ENCODE results near the gene CTU1. TPM values are rescaled to one million over a fixed set of nuclear protein-coding genes. Genes with fewer than 3 reads are reported as not detected.

The CTU1 gene
- total and polyA plus RNA-seq, 8 donors: 1.6 to 9.9 (median 2.6) TPM

- ATAC-seq (no peak), DNase-seq (no peak)
- intact Hi-C loops (cut with DNase I): no loop called here
- no peak overlapping the region for H3K4me3 ChIP-seq
- peaks cover 0 to 2% of the 10 kb centered on the region in 2 donors for H3K9me3 ChIP-seq
- H3K36me3 ChIP-seq: no peaks in the 10 kb centered on the region
- peaks cover 0 to 93% of the 10 kb centered on the region in 2 donors for H3K4me1 ChIP-seq
- TF ChIP-seq CTCF (IDR thresholded peaks at IDR 0.05): no peak
- peak overlapping the region; percentile 73 to 93 for H3K27ac ChIP-seq
- peaks cover 0 to 27% of the 10 kb centered on the region in 2 donors for H3K27me3 ChIP-seq
Observed at GRCh38 chr19:51135986-51136762, 28.0 kb upstream of the CTU1 start.

DNA sequence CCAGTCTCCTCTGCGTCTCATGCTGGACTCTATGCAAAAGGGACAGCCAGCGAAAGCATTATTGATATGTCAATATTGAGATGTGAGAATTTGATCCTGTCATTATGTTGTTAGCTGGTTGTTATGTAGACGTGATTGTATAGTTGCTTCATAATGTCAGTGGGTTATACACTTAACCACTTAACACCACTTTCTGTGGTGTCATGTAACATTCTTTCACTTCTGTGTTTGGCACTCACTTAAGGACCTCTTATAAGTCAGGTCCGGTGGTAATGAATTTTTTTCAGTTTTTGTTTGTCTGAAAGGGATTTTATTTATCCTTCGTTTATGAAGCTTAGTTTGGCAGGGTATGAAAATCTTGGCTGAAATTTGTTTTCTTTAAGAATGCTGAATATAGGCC lies 26.8 kb upstream of the CTU1 start:
- ATAC-seq (no peak), DNase-seq (no peak)
- TF ChIP-seq CTCF (IDR thresholded peaks at IDR 0.05): no peak
- intact Hi-C loops (cut with DNase I): no loop called here
- Histone ChIP-seq H3K9me3 (peaks cover 0 to 2% of the 10 kb centered on the region in 2 donors), H3K36me3 (peaks cover 0 to 10% of the 10 kb centered on the region in 2 donors), H3K27ac (peak overlapping the region in 1 of 2 donors; percentile 93), H3K27me3 (peaks cover 0 to 16% of the 10 kb centered on the region in 2 donors), H3K4me3 (no peak overlapping the region), H3K4me1 (peaks cover 0 to 93% of the 10 kb centered on the region in 2 donors)

DNA sequence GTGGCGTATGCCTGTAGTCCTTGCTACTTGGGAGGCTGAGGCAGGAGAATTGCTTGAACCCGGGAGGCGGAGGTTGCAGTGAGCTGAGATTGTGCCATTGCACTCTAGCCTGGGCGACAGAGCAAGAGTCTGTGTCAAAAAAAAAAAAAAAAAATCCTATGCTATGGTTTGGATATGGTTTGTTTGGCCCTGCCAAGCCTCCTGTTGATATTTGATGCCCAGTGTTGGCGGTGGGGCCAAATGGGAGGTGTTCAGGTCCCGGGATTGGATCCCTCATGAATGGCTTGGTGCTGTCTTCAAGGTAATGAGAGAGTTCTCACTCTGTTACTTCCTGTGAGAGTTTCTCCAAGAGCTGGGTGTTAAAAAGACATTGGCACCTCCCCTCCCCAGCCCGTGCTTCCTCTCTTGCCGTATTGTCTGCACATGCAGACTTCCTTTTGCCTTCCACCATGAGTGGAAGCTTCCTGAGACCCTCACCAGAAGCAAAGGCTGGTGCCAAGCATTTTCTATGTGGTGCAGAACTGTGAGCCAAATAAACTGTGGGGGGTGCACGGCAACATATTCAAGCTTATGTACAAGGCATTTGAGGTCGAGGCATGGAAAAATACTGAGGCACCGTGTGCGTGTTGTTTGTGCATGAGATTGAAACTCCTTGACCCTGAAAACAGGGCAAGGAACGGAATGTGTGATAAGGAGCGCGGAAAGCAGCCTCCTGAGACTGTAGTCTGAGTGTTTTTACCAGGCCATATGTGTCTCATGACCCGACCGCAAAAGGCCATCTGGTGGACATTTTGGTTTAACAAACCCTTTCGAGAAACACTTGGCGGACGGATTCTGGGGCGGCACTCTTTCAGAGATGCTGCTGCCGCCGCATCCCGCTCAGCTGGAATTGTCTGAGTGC lies 23.8 kb upstream of the CTU1 start:
- H3K27ac ChIP-seq: peak overlapping the region; percentile 79
- peak overlapping the region in 1 of 2 donors; percentile 0 for H3K4me3 ChIP-seq
- H3K4me1 ChIP-seq: peaks cover 0 to 90% of the 10 kb centered on the region in 2 donors
- DNase-seq: peak in 3 of 4 donors; percentile 42 to 77 (median 61)
- intact Hi-C loops (cut with DNase I): no loop called here
- peaks cover 0 to 2% of the 10 kb centered on the region in 2 donors for H3K9me3 ChIP-seq
- peaks cover 0 to 28% of the 10 kb centered on the region in 2 donors for H3K36me3 ChIP-seq
- TF ChIP-seq CTCF (IDR thresholded peaks at IDR 0.05): no peak
- ATAC-seq: peak; percentile 77
- H3K27me3 ChIP-seq: peaks cover 0 to 4% of the 10 kb centered on the region in 2 donors

DNA sequence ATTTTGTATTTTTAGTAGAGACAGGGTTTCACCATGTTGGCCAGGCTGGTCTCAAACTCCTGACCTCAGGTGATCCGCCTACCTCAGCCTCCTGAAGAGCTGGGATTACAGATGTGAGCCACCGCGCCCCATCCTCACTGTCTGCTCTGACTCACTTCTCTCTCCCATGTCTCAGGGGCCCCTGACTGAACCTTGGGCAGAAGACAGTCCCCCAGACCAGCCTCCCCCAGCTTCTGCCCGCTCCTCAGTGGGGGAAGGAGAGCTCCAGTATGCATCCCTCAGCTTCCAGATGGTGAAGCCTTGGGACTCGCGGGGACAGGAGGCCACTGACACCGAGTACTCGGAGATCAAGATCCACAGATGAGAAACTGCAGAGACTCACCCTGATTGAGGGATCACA lies 21.5 kb upstream of the CTU1 start:
- TF ChIP-seq CTCF (IDR thresholded peaks at IDR 0.05): no peak
- H3K27ac ChIP-seq: peak overlapping the region in 1 of 2 donors; percentile 16

More for the DNA sequence above, 21.5 kb upstream of the CTU1 start:
- H3K4me1 ChIP-seq: peaks cover 0 to 68% of the 10 kb centered on the region in 2 donors
- H3K27me3 ChIP-seq: peaks cover 0 to 17% of the 10 kb centered on the region in 2 donors
- no peaks in the 10 kb centered on the region for H3K9me3 ChIP-seq
- intact Hi-C loops (cut with DNase I): no loop called here
- no peak for DNase-seq
- ATAC-seq: no peak
- peaks cover 0 to 31% of the 10 kb centered on the region in 2 donors for H3K36me3 ChIP-seq
- H3K4me3 ChIP-seq: no peak overlapping the region

Data from left lung (tissue), 10 donors.